ENCODE measurements around the gene BRD1. TPM values are rescaled to one million over a fixed set of nuclear protein-coding genes. Genes with fewer than 3 reads are reported as not detected.

The BRD1 gene
- total and polyA plus RNA-seq, 8 donors, result 10.0 to 92.4 (median 30.4) TPM

- no peaks in the 10 kb centered on the region for H3K36me3 ChIP-seq
- no peak for TF ChIP-seq EP300 (IDR thresholded peaks at IDR 0.05)
- TF ChIP-seq POLR2AphosphoS5 (IDR thresholded peaks at IDR 0.05), result no peak
- no peak for TF ChIP-seq CTCF (IDR thresholded peaks at IDR 0.05)
- H3K27ac ChIP-seq, result no peak overlapping the region
- H3K4me3 ChIP-seq, result no peak overlapping the region
- intact Hi-C loops (cut with DNase I; ENCODE audit: low total_unique reads), result no loop called here
- H3K4me1 ChIP-seq, result no peaks in the 10 kb centered on the region
- no peak for DNase-seq
- 80 to 87% (median 85%) methylated on average over 3 of the region's 3 CpGs for WGBS, 5 donors
- H3K9me3 ChIP-seq, result peaks cover 4 to 57% (median 42%) of the 10 kb centered on the region in 4 donors
- peaks cover 0 to 35% (median 14%) of the 10 kb centered on the region in 3 donors for H3K27me3 ChIP-seq
These were observed 80.5 kb downstream of the BRD1 start for GRCh38 chr22:49747130-49747529.

GRCh38 chr22:49746065-49746464 lies 81.6 kb downstream of the BRD1 start:
- Histone ChIP-seq H3K27ac (no peak overlapping the region), H3K4me3 (no peak overlapping the region), H3K4me1 (no peaks in the 10 kb centered on the region), H3K36me3 (no peaks in the 10 kb centered on the region), H3K9me3 (peaks cover 4 to 57% (median 42%) of the 10 kb centered on the region in 4 donors), H3K27me3 (peaks cover 0 to 25% (median 14%) of the 10 kb centered on the region in 3 donors)
- no peak for DNase-seq
- WGBS, 5 donors, result 65 to 72% (median 68%) methylated on average over 3 of the region's 3 CpGs
- no peak for TF ChIP-seq EP300 (IDR thresholded peaks at IDR 0.05)
- no peak for TF ChIP-seq CTCF (IDR thresholded peaks at IDR 0.05)
- no peak for TF ChIP-seq POLR2A (IDR thresholded peaks at IDR 0.05)
- TF ChIP-seq POLR2AphosphoS5 (IDR thresholded peaks at IDR 0.05), result no peak
- intact Hi-C loops (cut with DNase I; ENCODE audit: low total_unique reads), result no loop called here

GRCh38 chr22:49740242-49740641 lies 87.4 kb downstream of the BRD1 start:
- Histone ChIP-seq H3K27ac (no peak overlapping the region), H3K4me3 (no peak overlapping the region), H3K4me1 (no peaks in the 10 kb centered on the region), H3K9me3 (peaks cover 0 to 29% (median 24%) of the 10 kb centered on the region in 4 donors), H3K27me3 (peaks cover 0 to 39% (median 9%) of the 10 kb centered on the region in 3 donors), H3K36me3 (no peaks in the 10 kb centered on the region)
- intact Hi-C loops (cut with DNase I; ENCODE audit: low total_unique reads), result no loop called here
- TF ChIP-seq POLR2AphosphoS5 (IDR thresholded peaks at IDR 0.05), result no peak
- TF ChIP-seq POLR2A (IDR thresholded peaks at IDR 0.05), result no peak
- no peak for TF ChIP-seq EP300 (IDR thresholded peaks at IDR 0.05)
- TF ChIP-seq CTCF (IDR thresholded peaks at IDR 0.05), result no peak
- 67 to 84% (median 73%) methylated on average over 7 of the region's 7 CpGs for WGBS, 5 donors
- DNase-seq, result peak in 1 of 2 donors; percentile 5

- no peak for DNase-seq
- Histone ChIP-seq H3K27me3 (peaks cover 0 to 49% (median 10%) of the 10 kb centered on the region in 3 donors), H3K27ac (no peak overlapping the region), H3K36me3 (no peaks in the 10 kb centered on the region), H3K4me1 (no peaks in the 10 kb centered on the region), H3K4me3 (no peak overlapping the region), H3K9me3 (peaks cover 0 to 18% (median 14%) of the 10 kb centered on the region in 4 donors)
- TF ChIP-seq POLR2AphosphoS5 (IDR thresholded peaks at IDR 0.05) (no peak), CTCF (IDR thresholded peaks at IDR 0.05) (no peak), EP300 (IDR thresholded peaks at IDR 0.05) (no peak), POLR2A (IDR thresholded peaks at IDR 0.05) (no peak)
- WGBS, 5 donors, result 79 to 86% (median 81%) methylated on average over 2 of the region's 2 CpGs
- intact Hi-C loops (cut with DNase I; ENCODE audit: low total_unique reads), result no loop called here
These were observed 88.5 kb downstream of the BRD1 start for GRCh38 chr22:49739138-49739537.
